ENCODE data around the gene LRRC8C.

DNA sequence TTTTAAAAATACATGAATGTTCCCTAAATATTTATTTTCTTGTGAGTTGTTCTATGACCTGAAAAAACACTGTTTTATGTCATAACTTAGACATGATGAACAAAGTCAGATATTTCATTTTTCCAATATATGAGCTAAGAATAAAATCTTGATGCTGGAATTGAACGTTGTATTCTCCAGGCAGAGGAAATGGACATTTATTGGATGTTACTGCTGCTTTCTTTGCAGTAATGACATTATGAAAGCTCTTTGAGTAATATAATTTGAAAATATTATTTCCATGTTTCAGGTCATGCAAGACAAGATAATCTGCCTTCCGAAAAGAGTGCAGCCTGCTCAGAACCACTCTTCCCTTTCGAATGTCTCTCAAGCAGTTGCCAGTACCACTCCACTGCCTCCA is 79.5 kb downstream of the LRRC8C start:
- no peak for TF ChIP-seq EZH2 (IDR thresholded peaks at IDR 0.05; ENCODE audit: insufficient read depth, poor library complexity, severe bottlenecking)
- no peak for TF ChIP-seq EZH2phosphoT487 (IDR thresholded peaks at IDR 0.05; ENCODE audit: insufficient read depth, low read depth)
